ENCODE measurements around the gene ZNF354C.
A peak's percentile ranks its signal among the peaks of the same experiment; 100 is the strongest.
"Not testable (repeated sequence)": the region's sequence is repeated elsewhere in the genome, so short reads cannot be mapped to it uniquely, and the experiment has no call there.

Gene ZNF354C

DNA sequence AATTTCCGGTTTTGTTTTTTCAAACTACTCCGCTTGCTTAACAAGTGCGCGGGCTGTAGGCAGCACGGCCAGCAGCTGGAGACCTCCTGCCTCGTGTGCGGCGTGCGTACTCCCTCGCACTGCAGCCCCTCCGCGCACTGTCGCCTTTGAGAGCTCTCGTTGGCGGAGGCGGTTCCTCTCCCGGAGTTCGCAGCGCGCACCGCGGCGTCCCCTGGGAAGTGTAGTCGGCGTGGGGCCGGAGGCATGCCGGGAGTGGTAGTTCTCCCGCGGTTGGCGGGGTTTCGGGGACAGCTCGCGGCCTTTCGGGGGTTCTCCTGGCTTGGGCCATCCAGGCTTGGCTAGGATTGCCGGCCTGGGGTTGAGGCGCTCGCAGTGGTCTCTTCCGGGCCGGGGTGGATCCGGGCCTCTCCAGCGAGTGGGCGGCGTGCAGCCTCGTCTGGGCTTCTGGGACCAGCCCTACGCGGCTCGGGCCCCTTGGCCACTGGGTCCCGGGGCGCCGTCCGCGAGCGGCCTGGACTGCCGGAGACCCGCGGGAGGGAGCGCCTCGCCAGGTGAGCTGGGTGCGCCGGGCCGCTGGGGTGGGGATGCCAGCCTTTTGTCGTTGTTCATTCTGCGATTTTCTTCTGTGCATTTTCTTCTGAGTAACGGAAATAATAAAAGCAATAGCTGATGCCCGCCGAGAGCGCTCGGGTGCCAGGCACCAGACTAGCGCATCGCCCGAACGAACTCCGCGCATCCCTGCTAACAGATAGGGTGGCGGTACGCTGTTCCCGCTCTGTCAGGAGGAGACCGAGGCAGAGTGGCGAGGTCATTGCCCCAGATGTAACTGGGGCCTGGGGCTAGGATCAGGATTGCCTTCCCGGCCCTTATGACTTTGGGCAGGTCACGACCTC, at the start of gene ZNF354C:
ZNF354C (plus strand) TSS at position 258 of the 893 bp plus-strand sequence. CDS start 1,696 bp downstream, outside the sequence.
- peak; percentile 98 for DNase-seq (ENCODE audit: low spot score)

DNA sequence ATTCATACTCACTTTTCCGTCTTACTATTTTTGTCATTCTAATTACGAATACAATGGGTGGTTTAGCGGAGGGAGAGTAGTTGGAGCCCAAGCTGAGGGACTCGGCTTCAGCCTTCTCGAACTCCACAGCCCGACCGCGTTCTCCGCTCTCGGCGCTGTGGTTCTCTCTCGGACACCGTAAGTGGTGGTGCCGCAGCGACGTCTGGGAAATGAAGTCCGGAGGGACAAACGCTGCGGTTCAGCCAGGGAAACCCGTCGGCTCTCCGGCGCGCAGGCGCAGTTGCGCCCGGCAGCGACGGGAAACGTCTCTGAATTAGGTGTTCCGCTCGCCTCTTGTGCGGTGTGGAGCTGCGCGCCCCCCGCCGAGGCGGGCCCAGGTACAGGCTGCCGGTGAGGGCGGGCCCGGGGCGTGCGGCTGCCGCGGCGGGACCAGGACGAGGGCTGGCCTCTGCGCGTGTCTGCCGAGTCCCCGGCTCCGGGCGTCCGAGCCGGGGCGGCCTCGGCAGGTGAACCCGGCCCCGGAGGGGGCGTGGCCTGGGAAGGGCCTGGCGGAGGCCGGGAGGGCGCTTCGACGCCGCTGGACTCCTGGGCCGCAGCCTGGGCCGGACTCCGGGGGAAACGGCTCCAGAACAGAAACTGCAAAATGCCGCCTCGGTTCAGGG, 36.5 kb upstream of the ZNF354C start, which contains the start of gene ZNF879:
ZNF879 (plus strand) TSS at position 277 of the 662 bp plus-strand sequence. CDS start 1,201 bp downstream, outside the sequence.
- DNase-seq (ENCODE audit: low spot score): peak; percentile 98

DNA sequence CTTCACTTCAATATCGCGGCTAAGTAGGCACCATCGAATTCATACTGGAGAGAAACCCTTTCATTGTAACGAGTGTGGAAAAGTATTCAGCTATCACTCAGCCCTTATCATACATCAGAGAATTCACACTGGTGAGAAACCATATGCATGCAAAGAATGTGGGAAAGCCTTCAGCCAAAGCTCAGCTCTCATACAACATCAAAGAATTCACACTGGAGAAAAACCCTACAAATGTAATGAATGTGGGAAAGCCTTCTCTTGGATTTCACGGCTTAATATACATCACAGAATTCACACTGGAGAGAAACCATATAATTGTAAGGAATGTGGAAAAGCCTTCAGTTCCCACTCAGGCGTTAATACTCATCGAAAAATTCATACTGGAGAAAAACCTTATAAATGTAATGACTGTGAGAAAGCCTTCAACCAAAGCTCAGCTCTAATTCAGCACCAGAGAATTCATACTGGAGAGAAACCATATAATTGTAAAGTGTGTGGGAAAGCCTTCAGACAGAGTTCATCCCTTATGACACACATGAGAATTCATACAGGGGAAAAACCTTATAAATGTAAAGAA, 27.1 kb upstream of the ZNF354C start:
- DNase-seq (ENCODE audit: low spot score): no peak

DNA sequence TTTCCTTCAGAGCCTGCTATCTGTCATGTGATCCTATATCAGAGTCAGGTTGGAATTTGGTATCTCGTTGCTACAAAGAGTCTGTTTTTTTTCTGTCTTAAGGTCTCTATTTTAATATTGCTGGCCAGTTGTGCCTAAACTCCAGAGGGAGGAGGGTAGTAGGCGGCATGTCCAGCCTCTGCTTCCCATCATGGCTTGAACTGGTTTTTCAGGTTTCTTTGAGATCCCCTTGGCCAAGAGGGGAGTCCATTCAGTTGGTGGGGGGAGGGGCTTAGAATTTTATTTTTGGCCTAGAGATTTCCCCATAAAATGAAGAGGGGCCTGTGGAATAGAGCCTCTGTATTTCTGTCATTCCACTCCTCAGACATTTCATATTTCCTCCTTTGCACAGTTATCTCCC, 15.4 kb upstream of the ZNF354C start:
- DNase-seq (ENCODE audit: low spot score): no peak

DNA sequence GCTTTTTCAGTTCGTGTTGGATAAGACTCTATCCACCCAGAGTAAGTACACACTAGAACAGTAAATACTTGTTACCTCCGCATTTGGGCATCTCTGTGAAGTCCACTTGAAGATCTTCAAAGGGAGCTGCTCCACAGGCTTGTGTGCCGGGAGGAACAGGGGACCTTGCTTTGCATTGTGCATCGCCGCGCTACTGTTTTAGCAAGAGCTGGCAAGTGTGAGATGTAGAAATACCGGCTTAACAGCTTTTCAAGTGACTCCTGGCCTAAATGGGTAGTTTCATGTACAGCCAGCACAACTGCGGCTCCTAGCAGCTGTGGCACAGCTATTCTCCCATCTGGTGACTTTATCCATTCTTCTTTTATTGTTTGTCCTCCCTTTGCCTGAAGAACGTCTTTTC, 8.4 kb upstream of the ZNF354C start:
- no peak for DNase-seq (ENCODE audit: low spot score)

DNA sequence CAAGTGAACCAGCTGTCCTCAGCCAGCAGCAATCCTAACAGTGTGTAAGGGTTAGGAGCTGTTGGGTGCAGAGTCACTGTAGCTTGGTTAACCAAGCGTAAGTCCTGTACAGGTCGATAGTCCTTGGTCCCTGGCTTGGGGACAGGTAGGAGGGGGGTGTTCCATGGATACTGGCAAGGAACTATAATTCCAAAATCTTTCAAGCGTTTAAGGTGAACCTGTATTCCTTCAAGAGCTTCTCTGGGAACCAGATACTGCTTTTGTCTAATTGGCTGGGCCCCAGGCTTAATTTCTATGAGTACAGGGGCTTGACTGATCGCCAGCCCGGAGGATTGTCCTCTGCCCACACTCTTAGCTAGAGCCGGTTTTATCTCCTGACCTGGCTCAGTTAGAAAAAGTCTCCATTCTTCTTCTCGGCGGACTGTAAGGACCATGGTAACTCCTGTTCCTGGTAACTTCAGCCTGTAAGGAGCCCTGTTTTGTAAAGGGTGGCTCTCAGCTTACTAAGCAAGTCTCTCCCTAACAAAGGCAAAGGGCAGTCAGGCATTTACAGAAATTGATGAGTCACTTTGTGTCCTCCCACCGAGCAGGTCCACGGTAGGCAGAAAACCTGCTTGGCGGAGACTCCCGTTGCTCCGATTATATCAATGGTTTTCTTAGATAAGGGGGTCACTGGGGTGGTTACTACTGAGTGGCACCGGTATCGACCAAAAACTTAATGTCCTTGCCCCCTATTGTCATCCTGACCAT, 6.0 kb upstream of the ZNF354C start:
- DNase-seq (ENCODE audit: low spot score): no peak

DNA sequence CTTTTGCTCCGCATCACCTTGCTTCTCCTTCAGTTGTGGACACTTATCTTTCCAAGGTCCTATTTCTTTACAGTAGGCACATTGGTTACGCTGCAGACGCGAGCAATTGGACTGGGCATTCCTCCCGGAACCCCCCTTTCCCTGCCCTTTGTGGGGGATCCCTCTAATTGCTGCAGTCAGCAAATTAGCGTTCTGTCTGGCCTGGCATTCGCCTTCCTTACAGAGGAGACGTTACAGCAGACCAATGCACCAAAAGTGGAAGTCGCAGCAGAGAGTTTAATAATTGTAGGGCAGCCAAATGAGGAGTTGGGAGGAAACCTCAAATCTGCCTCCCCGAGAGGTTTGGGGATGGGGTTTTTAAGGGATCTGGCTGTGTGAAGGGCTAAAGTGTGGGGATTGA, 5.3 kb upstream of the ZNF354C start:
- no peak for DNase-seq (ENCODE audit: low spot score)

DNA sequence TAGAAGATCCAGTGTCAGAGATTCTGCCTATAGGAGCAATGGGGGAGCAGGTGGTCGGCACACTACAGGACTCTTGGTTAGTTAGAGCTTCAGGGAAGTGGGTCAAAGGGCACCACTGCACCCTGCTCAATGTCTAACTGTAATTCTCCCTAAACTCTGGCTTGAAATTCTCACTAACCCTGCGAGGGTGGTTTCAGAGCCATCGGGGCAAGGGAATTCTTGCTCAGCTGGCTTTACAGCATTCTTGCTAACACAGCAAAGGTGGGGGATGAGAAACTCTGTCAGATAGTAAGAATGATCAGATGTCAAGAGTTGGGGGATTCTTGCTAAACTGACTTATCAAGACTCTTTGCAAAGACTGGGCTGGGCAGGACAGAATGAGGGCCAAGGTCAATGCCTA, 4.7 kb upstream of the ZNF354C start:
- DNase-seq (ENCODE audit: low spot score): no peak

DNA sequence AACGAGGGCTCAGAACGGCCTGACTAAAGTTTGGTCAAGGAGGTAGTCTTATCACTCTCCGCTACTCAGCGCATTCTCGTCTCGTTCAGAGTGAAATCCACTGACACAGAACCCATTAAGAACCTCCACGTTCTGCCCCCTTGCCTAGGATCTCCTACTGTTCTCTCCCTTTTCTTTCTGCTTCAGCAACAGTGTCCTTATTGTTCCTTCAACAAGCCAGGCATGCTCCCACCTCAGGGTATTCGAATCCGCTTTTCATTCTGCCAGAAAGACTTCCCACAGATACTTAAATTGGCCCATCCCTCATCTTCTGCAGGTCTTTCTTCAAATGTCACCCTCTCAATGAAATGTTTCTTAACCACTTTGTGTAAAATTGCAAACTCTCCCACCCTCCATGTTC, 4.3 kb upstream of the ZNF354C start:
- no peak for DNase-seq (ENCODE audit: low spot score)

DNA sequence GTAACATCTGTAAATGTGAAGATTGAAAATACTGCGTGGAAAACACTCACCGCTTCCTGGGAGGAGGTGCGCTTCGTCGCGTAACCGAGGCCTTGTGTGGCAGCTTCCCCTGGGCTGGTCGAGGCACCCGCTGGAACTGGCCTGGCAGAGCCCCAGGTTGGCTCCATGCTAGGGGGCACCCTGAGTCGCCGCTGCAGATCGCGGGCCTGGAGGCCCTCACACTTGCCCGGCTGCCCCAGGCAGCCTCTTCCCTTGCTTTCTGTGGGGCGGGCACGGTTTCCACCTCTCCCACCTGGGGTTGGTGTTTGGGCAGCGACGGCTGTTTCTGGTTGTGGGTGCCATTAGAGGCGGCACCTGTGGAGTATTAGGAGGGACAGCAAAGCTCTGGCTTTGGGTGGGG, 852 bp downstream of the ZNF354C start:
- DNase-seq (ENCODE audit: low spot score): no peak

DNA sequence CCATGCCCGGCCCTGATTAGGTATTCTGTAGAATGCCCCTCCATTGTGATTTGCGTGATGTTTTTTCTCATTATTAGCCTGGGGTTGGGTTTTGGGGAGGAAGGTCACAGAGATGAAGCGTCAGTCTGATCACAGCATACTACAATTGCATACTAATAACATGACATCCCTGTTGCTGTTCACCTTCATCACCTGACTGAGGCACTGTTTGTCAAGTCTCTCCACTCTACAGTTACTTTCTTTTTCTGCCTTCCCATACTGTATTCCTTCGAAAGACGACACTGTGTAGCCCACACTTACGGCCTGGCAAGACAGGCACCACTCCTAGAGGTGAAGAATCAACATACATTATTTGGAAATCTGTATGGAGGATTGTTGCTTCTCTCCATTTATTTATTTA, 5.5 kb downstream of the ZNF354C start:
- no peak for DNase-seq (ENCODE audit: low spot score)

DNA sequence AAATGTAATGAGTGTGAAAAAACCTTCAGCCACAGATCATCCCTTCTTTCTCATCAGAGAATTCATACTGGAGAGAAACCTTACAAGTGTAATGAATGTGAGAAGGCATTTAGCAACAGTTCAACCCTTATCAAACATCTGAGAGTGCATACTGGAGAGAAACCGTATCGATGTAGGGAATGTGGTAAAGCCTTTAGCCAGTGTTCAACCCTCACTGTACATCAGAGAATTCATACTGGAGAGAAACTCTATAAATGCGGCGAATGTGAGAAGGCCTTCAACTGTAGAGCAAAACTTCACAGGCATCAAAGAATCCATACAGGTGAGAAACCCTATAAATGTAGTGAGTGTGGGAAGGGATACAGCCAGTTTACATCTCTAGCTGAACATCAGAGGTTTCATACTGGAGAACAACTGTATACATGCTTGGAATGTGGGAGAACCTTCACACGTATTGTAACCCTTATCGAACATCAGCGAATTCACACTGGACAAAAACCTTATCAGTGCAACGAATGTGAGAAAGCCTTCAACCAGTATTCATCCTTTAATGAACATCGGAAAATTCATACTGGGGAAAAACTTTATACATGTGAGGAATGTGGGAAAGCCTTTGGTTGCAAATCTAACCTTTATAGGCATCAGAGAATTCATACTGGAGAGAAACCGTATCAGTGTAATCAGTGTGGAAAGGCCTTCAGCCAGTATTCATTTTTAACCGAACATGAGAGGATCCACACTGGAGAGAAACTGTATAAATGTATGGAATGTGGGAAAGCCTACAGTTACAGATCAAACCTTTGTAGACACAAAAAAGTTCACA, 19.2 kb downstream of the ZNF354C start:
- no peak for DNase-seq (ENCODE audit: low spot score)

DNA sequence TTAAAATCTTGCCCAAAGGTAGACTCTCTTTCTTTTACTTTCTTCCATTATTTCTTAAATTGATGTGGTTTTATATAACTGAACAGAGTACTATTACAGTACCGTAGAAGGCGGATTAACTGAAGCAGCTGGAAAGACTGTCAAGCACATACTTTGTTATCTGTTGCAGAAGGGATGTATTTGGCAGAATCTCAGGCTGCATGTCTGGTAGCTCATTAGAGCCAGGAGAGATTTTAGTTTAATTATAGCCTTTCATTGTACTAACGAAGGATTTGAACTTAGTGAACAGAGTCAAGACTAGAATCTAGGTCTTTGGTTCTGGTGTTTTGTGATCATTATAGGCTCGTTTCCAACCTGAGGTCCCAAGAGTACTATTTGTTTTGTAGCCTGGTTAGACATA, 20.6 kb downstream of the ZNF354C start:
- no peak for DNase-seq (ENCODE audit: low spot score)

DNA sequence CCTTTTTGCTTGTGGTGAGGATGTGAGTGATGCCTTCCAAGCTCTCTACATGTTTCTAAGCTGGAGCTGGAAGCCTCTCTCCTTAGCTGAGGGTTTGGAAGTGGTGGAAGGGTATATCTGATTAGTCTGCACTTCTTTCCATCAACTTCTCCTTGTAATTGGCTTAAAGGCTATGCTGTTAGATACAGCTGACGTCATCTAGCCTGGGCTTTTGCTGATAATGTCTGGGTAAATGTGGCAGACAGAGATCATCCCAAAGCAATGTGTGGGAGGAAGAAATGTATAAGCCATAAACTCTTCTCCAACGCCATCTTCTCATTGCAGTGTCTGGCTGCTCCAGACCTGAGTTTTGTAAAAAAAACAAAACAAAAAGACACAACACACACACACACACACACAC, 29.3 kb downstream of the ZNF354C start:
- no peak for DNase-seq (ENCODE audit: low spot score)

DNA sequence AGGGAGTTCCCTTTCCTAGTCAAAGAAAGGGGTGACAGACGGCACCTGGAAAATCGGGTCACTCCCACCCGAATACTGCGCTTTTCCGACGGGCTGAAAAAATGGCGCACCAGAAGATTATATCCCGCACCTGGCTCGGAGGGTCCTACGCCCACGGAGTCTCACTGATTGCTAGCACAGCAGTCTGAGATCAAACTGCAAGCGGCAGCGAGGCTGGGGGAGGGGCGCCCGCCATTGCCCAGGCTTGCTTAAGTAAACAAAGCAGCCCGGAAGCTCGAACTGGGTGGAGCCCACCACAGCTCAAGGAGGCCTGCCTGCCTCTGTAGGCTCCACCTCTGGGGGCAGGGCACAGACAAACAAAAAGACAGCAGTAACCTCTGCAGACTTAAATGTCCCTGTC, 41.1 kb downstream of the ZNF354C start:
- not testable (repeated sequence) for DNase-seq (ENCODE audit: low spot score)

DNA sequence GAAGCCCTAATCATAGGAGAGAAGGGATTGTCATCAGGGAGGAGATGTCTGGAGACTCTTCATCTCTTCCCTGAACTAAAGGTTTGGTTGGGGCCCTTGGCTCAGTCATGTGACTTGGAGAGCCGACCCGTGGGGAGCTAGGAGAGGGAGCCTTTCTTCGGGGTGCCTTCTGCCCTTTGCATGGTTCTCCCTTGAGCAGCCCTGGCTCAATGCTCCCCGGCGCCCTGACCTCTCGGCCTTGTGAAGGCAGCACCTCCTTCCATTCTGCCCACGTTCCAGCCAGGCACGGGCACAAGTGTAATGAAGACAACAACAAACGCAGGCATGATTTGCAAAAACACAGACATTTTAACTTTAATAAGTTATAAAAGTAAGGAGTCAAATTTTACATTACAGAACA, 50.4 kb downstream of the ZNF354C start:
- DNase-seq (ENCODE audit: low spot score): no peak

DNA sequence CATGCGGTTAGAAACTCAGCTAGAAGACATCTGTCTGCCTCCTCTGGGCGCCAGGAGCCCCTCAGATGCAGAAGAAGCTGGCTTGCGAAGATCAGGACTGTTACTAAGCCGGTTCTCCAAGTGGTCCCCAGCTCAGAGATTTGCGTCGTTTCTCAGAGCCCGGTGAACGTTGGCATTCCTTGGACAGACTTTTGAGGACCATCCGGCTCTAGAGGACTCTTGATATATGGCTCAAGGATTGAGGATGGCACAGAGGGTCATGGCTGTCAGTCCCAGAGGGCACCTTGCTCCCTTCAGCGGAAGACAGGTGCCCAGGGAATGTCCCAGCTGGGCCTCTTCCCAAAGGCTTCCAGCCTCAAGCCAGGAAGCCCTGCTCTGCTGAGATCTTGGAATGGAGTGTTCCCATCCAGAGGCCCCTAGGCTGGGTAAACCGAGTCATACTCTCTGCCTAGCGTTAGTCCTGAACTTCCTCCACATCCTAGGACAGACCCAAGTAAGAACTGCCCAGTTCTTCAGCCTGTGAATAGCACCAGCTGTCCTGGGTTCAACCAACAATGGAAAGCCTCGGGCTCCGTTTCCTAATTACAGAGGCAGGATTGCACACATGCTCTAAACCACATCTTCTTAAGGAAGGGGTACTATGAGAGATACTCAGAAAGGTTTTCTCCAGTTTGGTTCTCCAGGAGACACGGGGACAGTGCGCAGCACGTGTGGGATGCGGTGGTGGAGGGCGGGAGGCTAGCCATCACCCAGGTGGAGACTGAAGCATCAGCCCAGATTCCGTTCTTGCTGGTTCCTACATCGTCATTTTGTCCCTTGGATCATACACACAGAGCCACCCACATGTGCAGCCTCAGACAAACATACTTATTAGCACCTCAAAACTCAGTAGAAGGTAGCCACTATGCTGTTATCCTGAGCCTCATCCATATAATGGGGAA, 51.4 kb downstream of the ZNF354C start:
- no peak for DNase-seq (ENCODE audit: low spot score)

DNA sequence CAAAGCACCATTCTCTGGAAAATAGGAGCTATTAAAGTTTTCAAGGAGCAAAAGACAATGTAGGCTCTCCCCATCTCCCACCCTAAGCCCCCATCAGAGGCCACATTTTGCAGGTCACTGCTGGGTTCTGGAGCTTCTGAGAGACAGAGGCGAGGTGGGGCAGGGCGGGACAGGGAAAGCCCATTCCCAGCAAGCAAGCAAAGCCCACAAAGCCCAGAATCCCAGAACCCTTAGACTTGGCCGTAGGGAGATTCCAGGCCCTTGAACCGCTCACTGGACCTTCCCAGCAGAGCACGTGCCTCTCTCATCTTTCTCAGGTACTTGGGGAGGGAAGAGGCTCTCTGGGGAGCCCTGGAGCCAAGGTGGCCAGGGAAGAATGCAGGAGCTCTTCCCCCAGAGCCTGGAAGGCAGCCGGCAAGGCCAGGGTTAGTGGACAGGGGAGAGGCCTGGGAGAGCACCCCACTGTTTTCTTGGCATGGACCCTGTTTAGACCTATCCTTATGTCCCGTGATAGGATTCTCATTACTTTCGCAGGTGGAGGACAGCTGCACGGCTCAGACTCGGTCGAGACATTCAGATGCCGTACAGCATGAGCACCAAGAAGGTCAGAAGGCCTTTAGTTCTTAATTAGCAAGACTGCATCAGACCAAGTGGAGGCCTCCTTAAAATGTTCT, 52.4 kb downstream of the ZNF354C start:
- no peak for DNase-seq (ENCODE audit: low spot score)

DNA sequence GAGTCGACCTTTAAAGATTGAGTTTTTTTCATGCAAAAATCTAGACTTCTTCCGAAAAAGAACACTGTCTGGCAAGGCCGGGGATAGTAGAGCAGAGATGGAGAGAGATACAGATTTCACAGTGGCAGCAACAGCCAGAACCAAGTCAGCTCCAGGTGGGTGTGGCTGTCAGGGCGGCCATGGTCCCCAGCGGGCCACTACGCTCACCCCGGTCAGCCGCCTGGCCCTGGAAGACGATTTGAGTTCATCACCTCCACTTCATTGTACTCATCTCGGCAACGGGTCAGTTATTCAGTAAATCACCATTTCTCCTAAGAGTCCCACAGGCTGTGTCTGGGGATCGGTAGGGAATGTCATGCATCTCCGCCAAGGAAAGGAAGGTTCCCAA, 53.0 kb downstream of the ZNF354C start:
- DNase-seq (ENCODE audit: low spot score): no peak
